Small intestine (tissue), 7 donors: ENCODE results near the gene FALEC. TPM values are rescaled to one million over a fixed set of nuclear protein-coding genes. Genes with fewer than 3 reads are reported as not detected.
A peak's percentile ranks its signal among the peaks of the same experiment; 100 is the strongest.

Experiments
- DNase-seq, 2 donors: peaks; one replicate each; pipeline versions ENCODE4 v3.0.0 to v3.0.0-alpha.2; 2013
- FAIRE-seq: peaks from 2 replicates; lab custom pipeline; 2012; peaks lifted over from hg19 to GRCh38; lab: Jason Lieb, UNC
- H3K27ac ChIP-seq, 3 donors: one replicate each; pipeline ENCODE4 v1.5.1; 2013; ENCODE audit warnings: low read length in 2 of 3, mild to moderate bottlenecking in 2 of 3, control low read depth in 1 of 3, inconsistent platforms in 1 of 3, low read depth in 1 of 3, moderate library complexity in 1 of 3
- H3K27me3 ChIP-seq, 3 donors: one replicate each; pipeline ENCODE4 v1.6.1; 2013; ENCODE audit warnings: low read length in 3 of 3, inconsistent platforms in 1 of 3; ENCODE audit not compliant: control insufficient read depth in 3 of 3, insufficient read depth in 3 of 3
- H3K36me3 ChIP-seq, 3 donors: one replicate each; pipeline ENCODE4 v1.6.1; 2013; ENCODE audit warnings: low read length in 3 of 3, inconsistent platforms in 1 of 3, low read depth in 1 of 3, mild to moderate bottlenecking in 1 of 3, moderate library complexity in 1 of 3; ENCODE audit not compliant: control insufficient read depth in 3 of 3, insufficient read depth in 2 of 3
- H3K4me1 ChIP-seq, 3 donors: one replicate each; pipeline ENCODE4 v1.6.1; 2013; ENCODE audit warnings: low read length in 2 of 3, inconsistent platforms in 1 of 3, low read depth in 1 of 3, mild to moderate bottlenecking in 1 of 3, moderate library complexity in 1 of 3; ENCODE audit not compliant: control insufficient read depth in 3 of 3, insufficient read depth in 2 of 3
- H3K4me3 ChIP-seq, 3 donors: one replicate each; pipeline ENCODE4 v1.5.1; 2013; ENCODE audit warnings: low read length in 3 of 3, control low read depth in 1 of 3, inconsistent platforms in 1 of 3, low read depth in 1 of 3, mild to moderate bottlenecking in 1 of 3, moderate library complexity in 1 of 3
- H3K9me3 ChIP-seq, 2 donors: one replicate each; pipeline ENCODE4 v1.6.1; 2013; ENCODE audit warnings: low read depth in 1 of 2, low read length in 1 of 2; ENCODE audit not compliant: control insufficient read depth in 2 of 2, insufficient read depth in 1 of 2
- WGBS, 3 donors: extraction: QIAGEN DNeasy Blood & Tissue Kit; methylation state at CpG; one replicate each; pipeline ENCODE4 v1.1.7; 2013; 5-methylcytosine and 5-hydroxymethylcytosine counted together
- polyA plus RNA-seq, 4 donors: library from polyadenylated mRNA; stranded (reverse) in 3 of 4; unstranded in 1 of 4; fragments of 200-250 nt in 3 of 4; fragments of 120-200 nt in 1 of 4; gene quantifications; one replicate each; pipeline versions ENCODE4 v1.2.1 to v1.2.3, GENCODE V29; 2013
- donor health status: healthy with polysubstance abuse.
- donor health status: control.
- donor health status: control.
- donor health status: Bipolar disorder and iron deficiency.
- donor health status: healthy.

Gene FALEC
- polyA plus RNA-seq, 4 donors: 0.24 TPM; not detected in 3

GRCh38 chr1:150544204-150544603, 28.7 kb downstream of the FALEC start:
- FAIRE-seq (no peak), DNase-seq (no peak)
- peak overlapping the region in 2 of 3 donors; percentile 29 to 31 for H3K27ac ChIP-seq

GRCh38 chr1:150545486-150546032, 30.0 kb downstream of the FALEC start:
- FAIRE-seq (no peak), DNase-seq (no peak)
- Histone ChIP-seq H3K4me1 (peaks cover 0 to 10% (median 0%) of the 10 kb centered on the region in 3 donors), H3K27me3 (peaks cover 0 to 27% (median 0%) of the 10 kb centered on the region in 3 donors), H3K9me3 (no peaks in the 10 kb centered on the region), H3K36me3 (no peaks in the 10 kb centered on the region), H3K4me3 (no peak overlapping the region), H3K27ac (no peak overlapping the region)
- WGBS, 3 donors: 79 to 89% (median 83%) methylated on average over 6 of the region's 6 CpGs

More at GRCh38 chr1:150544204-150544603, 28.7 kb downstream of the FALEC start:
- Histone ChIP-seq H3K4me3 (no peak overlapping the region), H3K27me3 (peaks cover 0 to 16% (median 0%) of the 10 kb centered on the region in 3 donors), H3K36me3 (no peaks in the 10 kb centered on the region), H3K4me1 (peaks cover 0 to 5% (median 0%) of the 10 kb centered on the region in 3 donors), H3K9me3 (no peaks in the 10 kb centered on the region)
- 59 to 64% (median 63%) methylated on average over 3 of the region's 3 CpGs for WGBS, 3 donors

GRCh38 chr1:150546294-150546937, 30.9 kb downstream of the FALEC start:
- Histone ChIP-seq H3K36me3 (no peaks in the 10 kb centered on the region), H3K27me3 (peaks cover 0 to 30% (median 0%) of the 10 kb centered on the region in 3 donors), H3K9me3 (no peaks in the 10 kb centered on the region), H3K27ac (no peak overlapping the region), H3K4me1 (peaks cover 0 to 11% (median 0%) of the 10 kb centered on the region in 3 donors), H3K4me3 (no peak overlapping the region)
- DNase-seq (no peak), FAIRE-seq (no peak)
- 84 to 88% (median 84%) methylated on average over 16 of the region's 16 CpGs for WGBS, 3 donors

GRCh38 chr1:150548324-150548631, 32.7 kb downstream of the FALEC start:
- Histone ChIP-seq H3K36me3 (no peaks in the 10 kb centered on the region), H3K4me3 (peak overlapping the region in 2 of 3 donors; percentile 59 to 68), H3K4me1 (peaks cover 0 to 28% (median 4%) of the 10 kb centered on the region in 3 donors), H3K27me3 (peaks cover 0 to 30% (median 0%) of the 10 kb centered on the region in 3 donors), H3K27ac (peak overlapping the region in 2 of 3 donors; percentile 65 to 77), H3K9me3 (no peaks in the 10 kb centered on the region)
- FAIRE-seq: no peak
- no peak for DNase-seq
- WGBS, 3 donors: 43 to 48% (median 44%) methylated on average over 4 of the region's 4 CpGs

- FAIRE-seq (no peak), DNase-seq (peak; percentile 56 to 84)
- WGBS, 3 donors: 0 to 1% (median 0%) methylated on average over 51 to 91 of the region's 91 CpGs
- no peaks in the 10 kb centered on the region for H3K9me3 ChIP-seq
- peaks cover 0 to 29% (median 4%) of the 10 kb centered on the region in 3 donors for H3K4me1 ChIP-seq
- H3K4me3 ChIP-seq: peak within 1 kb of the TSS; percentile 34 to 68 (median 59)
- H3K27me3 ChIP-seq: peaks cover 0 to 25% (median 0%) of the 10 kb centered on the region in 3 donors
- peak within 1 kb of the TSS in 2 of 3 donors; percentile 65 to 83 for H3K27ac ChIP-seq
- H3K36me3 ChIP-seq: no peaks in the 10 kb centered on the region
Observed at GRCh38 chr1:150548632-150549495, 33.3 kb downstream of the FALEC start, which contains the start of gene ADAMTSL4. Gene ADAMTSL4, plus strand, starts transcription at chr1:150549408. Its CDS starts 2,881 bp downstream, at chr1:150552289.

GRCh38 chr1:150549496-150550221, 34.1 kb downstream of the FALEC start:
- peak overlapping the region; percentile 34 to 68 (median 34) for H3K4me3 ChIP-seq
- FAIRE-seq (no peak), DNase-seq (peak in 1 of 2 donors; percentile 41)
- peaks cover 0 to 5% (median 0%) of the 10 kb centered on the region in 3 donors for H3K36me3 ChIP-seq
- H3K9me3 ChIP-seq: no peaks in the 10 kb centered on the region
- H3K27me3 ChIP-seq: peaks cover 0 to 23% (median 0%) of the 10 kb centered on the region in 3 donors
- peaks cover 0 to 29% (median 4%) of the 10 kb centered on the region in 3 donors for H3K4me1 ChIP-seq
- WGBS, 3 donors: 18 to 20% (median 19%) methylated on average over 23 to 43 of the region's 43 CpGs
- H3K27ac ChIP-seq: peak overlapping the region in 2 of 3 donors; percentile 57 to 83

GRCh38 chr1:150550222-150551050, 34.9 kb downstream of the FALEC start:
- H3K36me3 ChIP-seq: peaks cover 0 to 9% (median 0%) of the 10 kb centered on the region in 3 donors
- WGBS, 3 donors: 58 to 63% (median 59%) methylated on average over 19 to 22 of the region's 22 CpGs
- peak overlapping the region in 1 of 3 donors; percentile 34 for H3K4me3 ChIP-seq
- H3K27ac ChIP-seq: peak overlapping the region in 2 of 3 donors; percentile 57 to 83
- peaks cover 0 to 29% (median 4%) of the 10 kb centered on the region in 3 donors for H3K4me1 ChIP-seq
- H3K9me3 ChIP-seq: no peaks in the 10 kb centered on the region
- peaks cover 0 to 19% (median 0%) of the 10 kb centered on the region in 3 donors for H3K27me3 ChIP-seq
- DNase-seq (no peak), FAIRE-seq (no peak)
